Fibroblast of pulmonary artery (primary cell): Measurements from ENCODE around the gene DLAT.
"Not testable (repeated sequence)": the region's sequence is repeated elsewhere in the genome, so short reads cannot be mapped to it uniquely, and the experiment has no call there.

ENCODE experiments used
- DNase-seq: peaks from one replicate; pipeline ENCODE4 v3.0.0-alpha.2; 2010; ENCODE audit warnings: low read depth
- H3K4me3 ChIP-seq: replicated peaks from 2 replicates; pipeline ENCODE4 v1.5.1; 2011; ENCODE audit warnings: low read depth, mild to moderate bottlenecking, control low read depth, low read length, moderate library complexity
- TF ChIP-seq, protein P1 (sequence below): IDR thresholded peaks from 2 replicates; pipeline ENCODE4 v1.5.1; 2011; ENCODE audit warnings: mild to moderate bottlenecking, control low read depth, low read length, inconsistent platforms; ENCODE audit errors: missing control alignments

DLAT gene

DNA sequence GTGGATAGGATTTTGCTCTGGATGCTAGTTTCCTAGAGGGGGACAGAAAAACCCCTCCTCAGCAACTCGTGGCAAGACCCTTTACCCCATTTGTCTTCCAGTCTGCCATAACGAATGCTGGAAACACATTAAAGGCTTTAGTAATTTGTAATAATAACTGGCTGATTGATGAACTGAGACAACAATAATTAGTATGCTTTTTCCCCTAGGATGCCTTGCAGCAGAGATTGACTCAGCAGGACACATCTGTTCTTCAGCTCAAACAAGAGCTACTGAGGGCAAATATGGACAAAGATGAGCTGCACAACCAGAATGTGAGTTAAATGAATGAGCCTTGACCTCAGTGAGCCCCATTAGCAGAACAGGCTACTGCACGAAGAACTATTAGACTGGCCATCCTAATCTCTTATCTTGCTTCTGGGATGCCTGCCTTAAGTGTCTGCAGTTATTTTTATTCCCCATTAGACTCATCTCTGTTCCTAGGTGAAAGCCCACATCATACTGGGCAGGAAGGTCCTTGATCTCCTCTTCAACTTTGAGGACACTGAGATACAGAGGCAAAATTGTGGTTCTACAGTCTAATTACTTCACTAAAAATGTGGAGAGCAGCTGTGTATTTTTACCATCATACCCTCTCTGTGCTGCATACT is 32.9 kb upstream of the DLAT start:
- no peak for DNase-seq
- TF ChIP-seq, protein P1, sequence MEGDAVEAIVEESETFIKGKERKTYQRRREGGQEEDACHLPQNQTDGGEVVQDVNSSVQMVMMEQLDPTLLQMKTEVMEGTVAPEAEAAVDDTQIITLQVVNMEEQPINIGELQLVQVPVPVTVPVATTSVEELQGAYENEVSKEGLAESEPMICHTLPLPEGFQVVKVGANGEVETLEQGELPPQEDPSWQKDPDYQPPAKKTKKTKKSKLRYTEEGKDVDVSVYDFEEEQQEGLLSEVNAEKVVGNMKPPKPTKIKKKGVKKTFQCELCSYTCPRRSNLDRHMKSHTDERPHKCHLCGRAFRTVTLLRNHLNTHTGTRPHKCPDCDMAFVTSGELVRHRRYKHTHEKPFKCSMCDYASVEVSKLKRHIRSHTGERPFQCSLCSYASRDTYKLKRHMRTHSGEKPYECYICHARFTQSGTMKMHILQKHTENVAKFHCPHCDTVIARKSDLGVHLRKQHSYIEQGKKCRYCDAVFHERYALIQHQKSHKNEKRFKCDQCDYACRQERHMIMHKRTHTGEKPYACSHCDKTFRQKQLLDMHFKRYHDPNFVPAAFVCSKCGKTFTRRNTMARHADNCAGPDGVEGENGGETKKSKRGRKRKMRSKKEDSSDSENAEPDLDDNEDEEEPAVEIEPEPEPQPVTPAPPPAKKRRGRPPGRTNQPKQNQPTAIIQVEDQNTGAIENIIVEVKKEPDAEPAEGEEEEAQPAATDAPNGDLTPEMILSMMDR, result no peak
- no peak overlapping the region for H3K4me3 ChIP-seq

DNA sequence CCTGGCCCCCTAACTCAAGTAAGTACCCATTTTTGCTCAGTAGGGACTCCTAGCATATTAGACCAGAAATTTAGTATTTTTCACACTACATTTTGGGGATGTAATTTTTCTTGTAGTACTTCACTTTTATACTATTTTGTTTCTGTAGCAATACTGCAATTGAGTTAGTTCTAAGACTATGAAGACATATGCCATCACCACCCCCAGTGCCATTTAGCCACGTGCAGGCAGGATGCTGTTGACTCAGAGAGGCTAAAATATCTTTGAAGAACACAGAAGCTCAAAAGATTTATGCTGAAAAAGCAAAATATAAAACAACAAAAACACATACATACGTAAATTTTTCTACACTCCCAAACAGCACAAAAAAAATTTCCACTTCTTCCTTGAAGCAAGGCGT is 29.1 kb upstream of the DLAT start:
- DNase-seq, result no peak
- TF ChIP-seq, protein P1, result no peak
- H3K4me3 ChIP-seq, result no peak overlapping the region

- TF ChIP-seq, protein P1, result peak; percentile 51
- peak; percentile 73 for DNase-seq
- H3K4me3 ChIP-seq, result not testable (repeated sequence)
Observed at GRCh38 chr11:111996669-111997068, 28.5 kb upstream of the DLAT start.

GRCh38 chr11:111999111-111999510 is 26.1 kb upstream of the DLAT start:
- no peak for DNase-seq
- TF ChIP-seq, protein P1, result no peak
- H3K4me3 ChIP-seq, result no peak overlapping the region

- TF ChIP-seq, protein P1, result no peak
- H3K4me3 ChIP-seq, result no peak overlapping the region
Observed at GRCh38 chr11:112000703-112001102, 24.5 kb upstream of the DLAT start.

DNA sequence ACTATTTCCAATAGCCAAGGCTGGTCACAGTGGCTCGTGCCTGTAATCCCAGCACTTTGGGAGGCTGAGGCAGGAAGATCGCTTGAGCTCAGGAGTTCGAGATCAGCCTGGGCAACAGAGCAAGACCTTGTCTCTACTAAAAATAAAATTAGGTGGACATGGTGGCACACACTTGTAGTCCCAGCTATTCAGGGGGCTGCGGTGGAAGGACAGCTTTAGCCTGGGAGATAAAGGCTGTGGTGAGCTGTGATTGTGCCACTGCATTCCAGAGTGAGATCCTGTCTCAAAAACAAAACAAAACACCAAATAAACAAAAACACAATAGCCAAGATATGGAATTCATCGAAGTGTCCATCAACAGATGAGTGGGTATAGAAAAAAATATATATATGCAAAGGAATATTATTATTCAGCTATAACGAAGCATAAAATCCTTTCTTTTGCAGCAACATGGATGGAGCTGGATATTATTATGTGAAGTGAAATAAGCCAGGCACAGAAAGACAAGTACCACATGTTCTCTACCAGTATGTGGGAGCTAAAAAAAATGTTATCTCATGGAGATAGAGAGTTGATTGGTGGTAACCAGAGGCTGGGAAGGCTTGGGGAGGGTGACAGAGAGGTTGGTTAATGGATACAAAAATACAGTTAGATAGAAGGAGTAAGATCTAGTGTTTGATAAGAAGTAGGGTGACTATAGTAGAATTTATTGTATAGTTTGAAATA is 22.6 kb upstream of the DLAT start:
- TF ChIP-seq, protein P1, result no peak

More at GRCh38 chr11:112000703-112001102, 24.5 kb upstream of the DLAT start:
- DNase-seq, result no peak

More for the DNA sequence above, 22.6 kb upstream of the DLAT start:
- DNase-seq, result no peak
- H3K4me3 ChIP-seq, result no peak overlapping the region
